Measurements from ENCODE around the gene RAD17.

RAD17 gene, protein sequence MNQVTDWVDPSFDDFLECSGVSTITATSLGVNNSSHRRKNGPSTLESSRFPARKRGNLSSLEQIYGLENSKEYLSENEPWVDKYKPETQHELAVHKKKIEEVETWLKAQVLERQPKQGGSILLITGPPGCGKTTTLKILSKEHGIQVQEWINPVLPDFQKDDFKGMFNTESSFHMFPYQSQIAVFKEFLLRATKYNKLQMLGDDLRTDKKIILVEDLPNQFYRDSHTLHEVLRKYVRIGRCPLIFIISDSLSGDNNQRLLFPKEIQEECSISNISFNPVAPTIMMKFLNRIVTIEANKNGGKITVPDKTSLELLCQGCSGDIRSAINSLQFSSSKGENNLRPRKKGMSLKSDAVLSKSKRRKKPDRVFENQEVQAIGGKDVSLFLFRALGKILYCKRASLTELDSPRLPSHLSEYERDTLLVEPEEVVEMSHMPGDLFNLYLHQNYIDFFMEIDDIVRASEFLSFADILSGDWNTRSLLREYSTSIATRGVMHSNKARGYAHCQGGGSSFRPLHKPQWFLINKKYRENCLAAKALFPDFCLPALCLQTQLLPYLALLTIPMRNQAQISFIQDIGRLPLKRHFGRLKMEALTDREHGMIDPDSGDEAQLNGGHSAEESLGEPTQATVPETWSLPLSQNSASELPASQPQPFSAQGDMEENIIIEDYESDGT

DNA sequence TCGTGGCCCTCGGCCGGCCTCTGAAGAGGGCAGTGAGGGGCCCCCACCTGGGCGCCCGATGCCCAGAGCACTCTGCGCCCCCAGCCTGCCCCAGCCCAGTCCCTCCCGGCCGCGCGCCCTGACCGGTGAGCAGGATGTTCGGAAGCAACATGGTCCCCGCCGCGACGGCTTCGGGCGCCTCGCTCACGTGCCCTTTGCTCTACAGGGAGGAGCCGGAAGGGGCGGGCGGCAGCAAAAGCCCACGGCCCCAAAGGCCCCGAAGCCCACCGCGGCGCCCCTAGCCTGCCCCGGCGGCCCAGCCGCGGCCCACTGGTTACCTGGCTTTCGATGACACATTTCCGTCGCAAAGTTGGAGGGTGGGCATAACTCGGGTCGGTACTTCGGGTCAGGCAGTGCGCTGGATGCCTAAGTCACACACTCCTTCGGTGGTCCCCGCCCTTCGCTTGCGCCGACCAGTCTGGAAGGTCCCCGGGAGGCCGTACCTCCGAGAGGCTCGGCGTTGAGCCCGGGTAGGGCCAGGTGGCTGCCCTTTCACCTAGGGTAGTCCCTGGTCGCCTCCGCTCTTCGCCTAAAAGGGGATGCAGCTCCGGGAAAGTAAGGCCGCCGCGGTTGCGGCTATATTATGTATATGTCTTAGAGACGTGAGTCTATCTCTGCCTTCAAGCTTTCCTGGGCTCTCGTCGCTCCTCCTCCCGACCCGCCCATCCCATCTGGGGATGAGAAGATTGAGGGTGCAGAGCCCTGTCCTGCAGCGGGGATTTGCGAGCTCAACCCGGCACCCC lies at the start of gene RAD17, which contains the start of the genes AK6 and TAF9:
Gene RAD17, plus strand, starts transcription at position 479 of the 782 bp plus-strand sequence. CDS start 2,391 bp downstream, outside the sequence.
Gene AK6, minus strand, starts transcription at position 181 of the 782 bp plus-strand sequence. Its CDS starts 30 bp downstream, at position 151.
Gene TAF9, minus strand, starts transcription at position 181 of the 782 bp plus-strand sequence. CDS start 3,783 bp downstream, outside the sequence.
- H3K9me2 ChIP-seq (replicated peaks; ENCODE audit: insufficient read depth, low read length), result no peaks in the 10 kb centered on the region
- H3K36me3 ChIP-seq (ENCODE audit: low read length), result peaks cover 18% of the 10 kb centered on the region
- no peaks in the 10 kb centered on the region for H3K27me3 ChIP-seq (ENCODE audit: low read length)
- H4K20me1 ChIP-seq (ENCODE audit: low read depth, low read length), result peaks cover 17% of the 10 kb centered on the region; the same call in 1 of the 2 replicates
- TF ChIP-seq, protein P1, sequence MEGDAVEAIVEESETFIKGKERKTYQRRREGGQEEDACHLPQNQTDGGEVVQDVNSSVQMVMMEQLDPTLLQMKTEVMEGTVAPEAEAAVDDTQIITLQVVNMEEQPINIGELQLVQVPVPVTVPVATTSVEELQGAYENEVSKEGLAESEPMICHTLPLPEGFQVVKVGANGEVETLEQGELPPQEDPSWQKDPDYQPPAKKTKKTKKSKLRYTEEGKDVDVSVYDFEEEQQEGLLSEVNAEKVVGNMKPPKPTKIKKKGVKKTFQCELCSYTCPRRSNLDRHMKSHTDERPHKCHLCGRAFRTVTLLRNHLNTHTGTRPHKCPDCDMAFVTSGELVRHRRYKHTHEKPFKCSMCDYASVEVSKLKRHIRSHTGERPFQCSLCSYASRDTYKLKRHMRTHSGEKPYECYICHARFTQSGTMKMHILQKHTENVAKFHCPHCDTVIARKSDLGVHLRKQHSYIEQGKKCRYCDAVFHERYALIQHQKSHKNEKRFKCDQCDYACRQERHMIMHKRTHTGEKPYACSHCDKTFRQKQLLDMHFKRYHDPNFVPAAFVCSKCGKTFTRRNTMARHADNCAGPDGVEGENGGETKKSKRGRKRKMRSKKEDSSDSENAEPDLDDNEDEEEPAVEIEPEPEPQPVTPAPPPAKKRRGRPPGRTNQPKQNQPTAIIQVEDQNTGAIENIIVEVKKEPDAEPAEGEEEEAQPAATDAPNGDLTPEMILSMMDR (IDR thresholded peaks at IDR 0.05; ENCODE audit: insufficient read depth, low read length, poor library complexity, severe bottlenecking), result no peak
- no peak for TF ChIP-seq EZH2phosphoT487 (conservative IDR thresholded peaks at IDR 0.05; ENCODE audit: low read length)
- peak within 1 kb of the TSS; percentile 91 for H3K9ac ChIP-seq (ENCODE audit: low read length)
- H3K27ac ChIP-seq (ENCODE audit: low read depth, low read length), result peak within 1 kb of the TSS; percentile 93
- H3F3A ChIP-seq (ENCODE audit: insufficient read depth), result peaks cover 31% of the 10 kb centered on the region
- peaks cover 92% of the 10 kb centered on the region for H3K79me2 ChIP-seq (ENCODE audit: insufficient read depth, low read length)
- H3K4me2 ChIP-seq (ENCODE audit: low read depth, low read length, poor library complexity, severe bottlenecking), result peak within 1 kb of the TSS; percentile 93
- H2AFZ ChIP-seq (ENCODE audit: low read depth, low read length, severe bottlenecking), result peak within 1 kb of the TSS; percentile 52
- H3K4me3 ChIP-seq (ENCODE audit: insufficient read depth, low read length, poor library complexity, severe bottlenecking), result peak within 1 kb of the TSS; percentile 71
- no peaks in the 10 kb centered on the region for H3K9me3 ChIP-seq (ENCODE audit: insufficient read depth, low read length)

GRCh38 chr5:69326365-69326764 lies 43.3 kb upstream of the RAD17 start:
- no peaks in the 10 kb centered on the region for H3K9me3 ChIP-seq (ENCODE audit: insufficient read depth, low read length)
- H3K27me3 ChIP-seq (ENCODE audit: low read length), result no peaks in the 10 kb centered on the region
- no peak overlapping the region for H2AFZ ChIP-seq (ENCODE audit: low read depth, low read length, severe bottlenecking)
- no peak overlapping the region for H3K4me3 ChIP-seq (ENCODE audit: insufficient read depth, low read length, poor library complexity, severe bottlenecking)
- H3K36me3 ChIP-seq (ENCODE audit: low read length), result no peaks in the 10 kb centered on the region
- H3F3A ChIP-seq (ENCODE audit: insufficient read depth), result no peaks in the 10 kb centered on the region
- H3K27ac ChIP-seq (ENCODE audit: low read depth, low read length), result no peak overlapping the region
- H3K9ac ChIP-seq (ENCODE audit: low read length), result no peak overlapping the region
- H4K20me1 ChIP-seq (ENCODE audit: low read depth, low read length), result no peaks in the 10 kb centered on the region
- H3K79me2 ChIP-seq (ENCODE audit: insufficient read depth, low read length), result no peaks in the 10 kb centered on the region
- no peak overlapping the region for H3K4me2 ChIP-seq (ENCODE audit: low read depth, low read length, poor library complexity, severe bottlenecking)
- H3K9me2 ChIP-seq (replicated peaks; ENCODE audit: insufficient read depth, low read length), result no peaks in the 10 kb centered on the region
- TF ChIP-seq, protein P1 (IDR thresholded peaks at IDR 0.05; ENCODE audit: insufficient read depth, low read length, poor library complexity, severe bottlenecking), result no peak
- no peak for TF ChIP-seq EZH2phosphoT487 (conservative IDR thresholded peaks at IDR 0.05; ENCODE audit: low read length)

- Histone ChIP-seq H3K9me2 (replicated peaks; ENCODE audit: insufficient read depth, low read length) (no peaks in the 10 kb centered on the region), H3K4me3 (ENCODE audit: insufficient read depth, low read length, poor library complexity, severe bottlenecking) (no peak overlapping the region), H3K9ac (ENCODE audit: low read length) (no peak overlapping the region), H3K27ac (ENCODE audit: low read depth, low read length) (no peak overlapping the region), H3K4me2 (ENCODE audit: low read depth, low read length, poor library complexity, severe bottlenecking) (no peak overlapping the region), H4K20me1 (ENCODE audit: low read depth, low read length) (no peaks in the 10 kb centered on the region), H2AFZ (ENCODE audit: low read depth, low read length, severe bottlenecking) (no peak overlapping the region), H3K9me3 (ENCODE audit: insufficient read depth, low read length) (no peaks in the 10 kb centered on the region), H3K27me3 (ENCODE audit: low read length) (no peaks in the 10 kb centered on the region), H3K36me3 (ENCODE audit: low read length) (no peaks in the 10 kb centered on the region), H3K79me2 (ENCODE audit: insufficient read depth, low read length) (no peaks in the 10 kb centered on the region), H3F3A (ENCODE audit: insufficient read depth) (no peaks in the 10 kb centered on the region)
- TF ChIP-seq, protein P1 (IDR thresholded peaks at IDR 0.05; ENCODE audit: insufficient read depth, low read length, poor library complexity, severe bottlenecking), result no peak
- TF ChIP-seq EZH2phosphoT487 (conservative IDR thresholded peaks at IDR 0.05; ENCODE audit: low read length), result no peak
Observed at GRCh38 chr5:69329905-69330489, 39.6 kb upstream of the RAD17 start.

Data from SU-DHL-6 (cell line).